HG03135 (cell line): Measurements from ENCODE around the gene GABRA5.

Experiments used
- ATAC-seq: cut with Tn5 transposase; IDR thresholded peaks from one replicate; pipeline ENCODE4 v1.9.1; 2021; ENCODE audit warnings: mild to moderate bottlenecking, moderate library complexity; ENCODE audit not compliant: unreplicated experiment

GABRA5 gene

DNA sequence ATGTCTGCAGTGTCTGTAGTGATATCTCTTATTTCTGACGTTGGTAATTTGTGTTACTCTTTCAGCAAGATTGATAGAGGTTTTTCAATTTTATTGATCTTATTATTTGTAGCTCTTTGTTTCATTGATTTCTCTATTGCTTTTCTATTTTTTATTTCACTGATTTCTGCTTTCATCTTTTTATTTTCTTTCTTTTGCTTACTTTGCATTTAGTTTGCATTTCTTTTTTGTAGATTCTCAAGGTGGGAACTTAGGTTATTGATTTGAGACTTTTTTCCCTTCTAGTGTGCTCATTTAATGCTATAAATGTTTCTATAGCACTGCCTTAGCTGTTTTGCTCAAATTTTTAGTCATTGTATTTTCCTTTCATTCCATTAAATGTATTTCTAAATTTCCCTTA lies 54.6 kb downstream of the GABRA5 start:
- ATAC-seq, result no peak

DNA sequence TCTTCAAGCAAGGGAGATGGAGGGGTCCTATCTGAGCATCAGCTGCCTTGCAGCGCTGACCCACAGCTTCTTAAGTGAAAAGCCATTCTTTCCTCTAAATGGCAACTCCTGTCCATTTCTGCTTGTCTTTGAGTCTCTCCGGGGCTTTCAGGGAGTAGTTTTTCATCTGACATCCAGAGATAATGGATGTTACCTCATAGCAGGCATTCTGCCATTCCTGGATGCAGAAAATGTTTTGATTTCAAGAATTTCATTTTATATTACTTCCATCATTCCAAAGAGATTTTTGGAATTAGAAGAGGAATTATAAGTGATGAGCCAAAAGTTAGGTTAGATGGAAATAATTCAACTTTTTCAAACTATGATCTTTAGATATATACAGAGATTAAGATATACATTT lies 59.2 kb downstream of the GABRA5 start:
- no peak for ATAC-seq

DNA sequence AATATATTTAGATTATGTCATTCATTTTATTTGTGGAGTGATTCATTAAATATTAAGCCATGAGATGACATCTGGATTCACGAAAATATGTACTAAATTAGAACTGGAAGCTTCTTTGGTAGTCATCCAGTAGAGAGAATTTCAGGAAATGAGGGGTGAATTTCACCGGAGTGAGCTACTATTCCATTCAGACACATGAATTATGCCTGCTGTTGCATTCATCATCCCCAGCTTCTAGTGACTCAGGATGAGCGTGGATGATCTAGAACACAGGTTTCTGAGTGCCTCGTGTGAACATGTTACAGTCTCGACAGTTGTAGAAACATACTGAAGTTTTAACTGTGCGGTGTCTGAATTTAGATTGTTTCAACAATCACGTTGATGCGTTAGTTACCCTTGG lies 61.2 kb downstream of the GABRA5 start:
- ATAC-seq, result no peak

DNA sequence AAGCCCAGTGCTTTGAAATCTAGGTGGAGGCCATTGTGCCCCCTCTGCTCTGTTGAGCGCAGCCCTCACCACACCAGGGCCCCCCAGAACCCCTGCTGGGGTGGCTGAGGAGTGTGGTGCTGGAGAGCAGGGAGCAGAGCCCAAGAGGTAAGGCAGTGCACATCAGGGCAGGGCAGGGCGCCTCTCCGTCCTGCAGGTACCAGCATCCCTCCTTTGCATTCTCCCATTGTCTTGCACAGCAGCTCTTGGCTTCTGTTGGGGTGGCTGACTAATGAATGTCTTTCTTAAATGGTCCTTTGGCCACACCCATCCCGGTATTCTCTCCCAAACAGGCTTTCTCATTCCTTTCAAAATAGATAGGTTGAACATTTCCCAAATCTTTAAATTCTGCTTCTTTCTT lies 62.7 kb downstream of the GABRA5 start:
- ATAC-seq, result no peak

DNA sequence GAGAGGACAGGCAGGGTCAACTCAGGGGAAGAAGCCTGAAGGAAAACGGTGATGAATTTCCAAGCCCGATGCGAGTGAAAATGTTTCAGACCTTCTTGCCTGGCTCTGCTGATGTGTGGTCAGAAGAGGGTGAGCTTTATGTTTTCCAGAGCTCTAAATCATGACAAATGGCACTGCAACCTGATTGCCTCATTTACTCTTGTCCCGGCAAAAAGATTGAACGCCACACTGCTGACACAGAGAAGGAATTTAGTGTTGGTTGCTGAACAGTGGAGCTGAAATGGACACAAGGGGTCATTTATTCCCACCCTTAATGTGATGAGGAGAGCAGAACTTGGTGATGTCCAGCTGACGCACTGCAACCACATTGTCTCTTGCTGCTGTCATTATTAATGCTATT lies 68.0 kb downstream of the GABRA5 start:
- no peak for ATAC-seq

DNA sequence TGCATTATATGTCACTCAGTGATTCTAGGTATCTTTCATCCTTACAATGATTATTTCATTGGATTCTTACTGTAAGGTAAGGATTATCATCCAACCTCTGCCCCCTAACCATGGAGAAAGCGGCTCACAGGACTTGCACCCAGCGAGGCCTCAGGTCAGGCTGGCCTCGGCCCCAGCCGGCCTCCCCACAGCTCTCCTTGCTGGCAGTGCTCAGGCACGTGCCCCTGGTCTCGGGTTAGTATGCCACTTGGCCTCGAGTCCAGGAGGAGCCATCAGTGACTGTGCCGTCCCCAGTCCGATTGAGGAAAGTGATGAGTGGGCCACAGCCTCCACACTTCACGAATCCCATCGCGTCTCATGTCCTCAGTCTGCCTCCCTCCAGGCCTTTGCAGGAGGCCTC lies 68.5 kb downstream of the GABRA5 start:
- no peak for ATAC-seq

DNA sequence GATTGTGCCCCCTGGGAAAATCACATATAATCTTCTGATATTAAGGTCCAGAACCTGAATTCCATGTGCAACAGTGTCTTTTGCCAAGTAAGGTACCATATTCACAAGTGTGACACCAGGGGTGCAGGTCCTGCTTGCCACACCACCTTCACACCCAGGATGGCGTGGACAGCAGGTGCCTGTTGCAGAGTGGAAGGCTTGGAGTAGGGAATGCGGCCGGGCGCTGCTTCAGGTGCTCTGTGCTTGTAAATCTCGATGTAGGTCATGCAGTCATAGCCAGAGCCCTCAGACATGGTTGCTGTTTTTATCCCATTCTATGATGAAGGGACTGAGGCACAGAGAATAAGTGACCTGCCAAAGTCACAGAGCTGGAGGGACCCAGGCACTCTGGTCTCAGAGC lies 69.6 kb downstream of the GABRA5 start:
- ATAC-seq, result no peak

DNA sequence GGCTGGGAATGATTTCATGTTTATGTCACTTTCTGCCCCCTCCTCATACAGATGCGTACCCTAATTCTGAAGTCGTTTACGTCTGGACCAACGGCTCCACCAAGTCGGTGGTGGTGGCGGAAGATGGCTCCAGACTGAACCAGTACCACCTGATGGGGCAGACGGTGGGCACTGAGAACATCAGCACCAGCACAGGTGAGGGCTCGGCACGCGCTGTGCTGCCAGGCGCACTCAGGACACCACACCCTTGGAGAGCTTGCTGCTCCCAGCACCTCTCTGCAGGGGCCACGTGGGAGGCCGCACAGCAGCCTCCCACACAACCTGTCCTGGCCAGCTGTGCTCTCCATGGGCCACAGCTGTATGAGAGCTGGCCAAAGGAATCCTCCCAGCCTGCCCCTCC lies 70.3 kb downstream of the GABRA5 start:
- ATAC-seq, result no peak

DNA sequence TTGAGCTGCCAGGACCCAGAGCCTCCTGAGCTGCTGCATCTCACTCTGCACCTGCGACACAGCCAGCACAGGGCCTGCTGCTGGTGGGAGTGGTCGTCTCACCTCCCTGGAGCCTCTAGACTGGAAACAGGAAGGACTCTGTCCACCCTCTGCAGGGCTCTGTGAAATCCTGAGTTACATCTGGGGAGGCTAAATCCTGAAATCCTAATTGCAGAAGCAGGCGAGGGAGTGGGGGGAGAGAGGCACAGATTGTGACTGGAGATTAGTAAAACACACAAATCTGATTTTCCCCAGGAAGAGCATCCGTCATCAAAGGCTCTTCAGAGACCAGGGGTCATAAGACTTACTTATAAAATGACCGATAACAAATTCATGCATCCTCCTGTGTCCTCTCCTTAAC lies 72.5 kb downstream of the GABRA5 start:
- ATAC-seq, result no peak

DNA sequence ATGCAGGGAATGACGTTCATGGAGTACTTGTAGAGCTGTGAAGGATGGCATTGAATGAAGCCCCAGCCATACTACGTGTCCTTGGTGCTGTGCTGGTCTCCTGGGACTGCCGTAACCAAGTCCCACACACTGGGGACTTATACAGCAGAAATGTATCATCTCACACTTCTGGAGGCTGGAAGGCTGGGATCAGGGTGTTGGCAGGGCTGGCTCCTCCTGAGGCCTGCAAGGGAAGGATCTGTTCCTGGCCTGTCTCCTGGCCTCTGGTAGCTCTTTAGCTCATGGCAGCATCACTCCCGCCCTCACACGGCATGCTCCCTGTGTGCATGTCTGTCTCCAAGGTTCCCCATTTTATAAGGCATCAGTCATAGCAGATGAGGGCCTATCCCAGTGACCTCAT lies 74.6 kb downstream of the GABRA5 start:
- ATAC-seq, result no peak

DNA sequence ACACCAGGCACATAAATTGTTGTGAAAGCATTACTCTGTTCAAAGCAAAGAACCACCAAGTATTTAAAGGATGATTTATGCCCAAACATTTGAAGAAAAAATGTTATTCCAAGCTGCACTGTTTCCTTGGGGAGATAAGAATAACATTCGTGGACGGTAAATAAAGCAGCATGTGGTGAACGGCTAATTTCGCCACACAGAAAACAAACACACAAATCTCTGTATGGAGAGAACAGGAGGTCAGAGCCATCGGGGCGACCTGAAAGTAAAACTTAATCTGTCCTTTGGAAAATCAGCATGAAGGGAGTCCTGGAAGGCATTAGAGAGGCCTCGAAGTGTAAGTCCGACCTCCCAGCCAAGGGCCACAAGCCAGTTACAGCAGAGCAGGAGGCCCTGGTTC lies 77.0 kb downstream of the GABRA5 start:
- no peak for ATAC-seq

DNA sequence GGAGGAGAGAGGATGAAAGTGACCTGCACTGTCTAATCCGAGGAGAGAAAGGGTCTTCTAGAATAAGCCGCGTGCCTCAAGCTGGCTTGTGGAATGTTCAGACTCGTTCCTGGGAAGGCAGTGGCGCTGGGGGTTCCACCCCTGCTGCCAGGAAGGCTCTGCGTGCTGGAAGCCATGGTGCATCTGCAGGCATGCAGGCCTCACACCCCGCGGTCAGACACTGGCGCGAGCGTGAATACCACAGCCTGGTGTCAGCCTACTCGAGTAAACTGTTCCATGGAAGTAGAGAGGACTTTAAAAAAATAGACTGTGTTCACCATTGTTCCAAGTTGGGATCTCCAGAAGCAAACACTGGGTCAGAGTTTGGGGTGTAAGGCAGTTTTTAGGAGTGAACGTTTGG lies 78.2 kb downstream of the GABRA5 start:
- ATAC-seq, result no peak

DNA sequence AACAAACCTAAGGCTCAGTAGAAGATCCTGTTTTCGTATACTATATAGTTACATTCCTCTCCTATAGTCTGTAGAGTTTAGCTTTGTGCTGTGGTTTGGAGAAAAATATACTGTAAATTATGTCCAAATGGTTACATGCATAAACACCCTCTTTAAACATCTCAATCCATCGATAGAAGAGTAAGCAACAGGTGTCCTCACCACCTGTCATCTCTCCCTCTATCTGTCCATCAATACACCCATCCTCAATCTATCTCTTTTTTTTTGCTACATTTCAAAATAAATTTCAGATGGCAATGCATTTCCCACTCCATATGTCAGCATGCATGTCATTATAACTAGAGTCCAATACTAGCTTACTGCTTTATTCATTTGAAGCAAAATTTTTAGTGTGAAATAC lies 83.1 kb downstream of the GABRA5 start:
- no peak for ATAC-seq

DNA sequence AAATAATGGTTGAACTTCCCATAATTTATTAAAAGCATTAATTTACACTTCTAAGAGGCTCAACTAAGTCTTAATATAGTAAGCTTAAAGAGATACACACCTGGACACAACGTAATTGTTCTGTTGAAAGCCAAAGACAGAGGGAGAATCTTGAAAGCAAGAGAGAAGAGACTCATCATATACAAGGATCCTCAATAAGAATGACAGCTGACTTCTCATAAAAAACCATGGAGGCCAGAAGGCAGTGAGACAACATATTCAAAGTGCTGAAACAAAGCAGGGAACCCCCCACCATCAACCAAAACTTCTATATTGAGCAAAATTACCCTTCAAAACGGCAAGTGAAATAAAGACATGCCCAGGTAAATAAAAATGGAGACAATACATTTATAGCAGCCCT lies 87.5 kb downstream of the GABRA5 start:
- ATAC-seq, result no peak

DNA sequence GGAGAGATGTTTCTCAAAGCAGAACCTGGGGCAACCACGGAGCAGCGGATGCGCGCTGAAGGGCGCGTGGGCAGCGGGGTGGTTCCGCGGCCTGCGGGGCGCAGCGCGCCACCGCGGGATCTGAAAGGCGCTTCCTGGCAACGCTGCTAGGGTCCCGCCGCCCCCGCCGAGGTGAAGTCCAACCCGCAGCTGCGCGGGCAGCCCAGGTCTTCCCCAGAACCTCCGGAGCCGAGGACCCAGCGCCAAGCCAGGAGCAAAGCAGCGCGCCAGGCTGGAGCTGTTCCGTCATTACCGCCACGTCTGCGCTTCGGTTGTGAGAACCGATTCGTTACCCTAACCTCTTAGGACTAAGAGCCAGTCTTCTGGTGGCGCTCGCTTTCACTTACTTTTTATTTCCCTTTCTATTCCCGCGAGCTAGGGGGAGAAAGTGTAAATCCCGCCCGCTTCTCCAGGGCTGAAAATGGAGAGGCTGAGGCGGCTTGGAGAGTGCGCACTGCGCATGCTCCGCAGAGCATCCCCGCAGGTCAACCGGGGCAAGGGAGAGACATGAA lies 100.9 kb downstream of the GABRA5 start:
- no peak for ATAC-seq

DNA sequence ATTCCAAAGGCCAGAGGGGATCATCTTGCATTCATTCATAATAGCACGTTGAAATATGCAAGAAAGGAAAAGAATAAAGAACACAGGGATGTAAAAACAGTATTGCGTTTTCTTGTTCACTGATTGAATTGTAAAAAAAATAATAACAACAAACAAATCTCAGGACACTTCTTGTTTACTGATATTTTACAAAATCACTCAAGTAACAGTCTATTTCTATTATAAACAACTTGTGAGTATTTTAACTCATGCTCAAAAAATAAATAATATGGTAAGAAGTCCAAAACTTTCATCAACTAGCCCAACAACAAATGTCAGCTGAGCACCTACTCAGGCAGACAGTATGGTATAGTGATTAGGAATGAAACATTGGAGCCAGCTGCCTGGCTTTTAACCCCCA lies 101.9 kb downstream of the GABRA5 start:
- no peak for ATAC-seq

DNA sequence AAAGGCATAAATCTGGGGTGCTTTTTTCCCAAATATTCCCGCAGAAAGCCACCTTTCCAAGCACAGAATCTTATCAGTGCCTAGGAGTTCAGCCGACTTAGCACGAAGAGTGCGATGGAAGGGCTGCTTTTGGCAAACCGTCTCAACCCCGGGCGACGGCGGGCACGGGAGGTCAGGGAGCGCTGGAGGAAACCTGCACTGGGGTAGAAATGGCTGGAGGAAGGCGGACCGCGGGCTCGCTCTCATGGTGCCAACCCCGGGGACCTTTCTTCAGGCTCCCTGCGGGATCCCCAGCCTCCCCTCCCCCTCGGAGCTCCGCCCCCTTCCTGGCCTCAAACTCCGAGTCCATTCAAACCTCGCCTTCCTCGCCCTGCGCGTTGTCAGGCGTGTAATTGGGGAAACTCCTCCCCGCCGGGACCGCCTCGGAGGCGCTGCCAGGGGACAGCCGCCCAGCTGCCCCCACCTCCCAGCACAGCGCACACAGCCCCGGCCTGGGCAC lies 103.9 kb downstream of the GABRA5 start, which contains the start of gene GABRG3:
Gene GABRG3 (plus strand): TSS at position 470 of the 499 bp plus-strand sequence.
- ATAC-seq, result no peak

DNA sequence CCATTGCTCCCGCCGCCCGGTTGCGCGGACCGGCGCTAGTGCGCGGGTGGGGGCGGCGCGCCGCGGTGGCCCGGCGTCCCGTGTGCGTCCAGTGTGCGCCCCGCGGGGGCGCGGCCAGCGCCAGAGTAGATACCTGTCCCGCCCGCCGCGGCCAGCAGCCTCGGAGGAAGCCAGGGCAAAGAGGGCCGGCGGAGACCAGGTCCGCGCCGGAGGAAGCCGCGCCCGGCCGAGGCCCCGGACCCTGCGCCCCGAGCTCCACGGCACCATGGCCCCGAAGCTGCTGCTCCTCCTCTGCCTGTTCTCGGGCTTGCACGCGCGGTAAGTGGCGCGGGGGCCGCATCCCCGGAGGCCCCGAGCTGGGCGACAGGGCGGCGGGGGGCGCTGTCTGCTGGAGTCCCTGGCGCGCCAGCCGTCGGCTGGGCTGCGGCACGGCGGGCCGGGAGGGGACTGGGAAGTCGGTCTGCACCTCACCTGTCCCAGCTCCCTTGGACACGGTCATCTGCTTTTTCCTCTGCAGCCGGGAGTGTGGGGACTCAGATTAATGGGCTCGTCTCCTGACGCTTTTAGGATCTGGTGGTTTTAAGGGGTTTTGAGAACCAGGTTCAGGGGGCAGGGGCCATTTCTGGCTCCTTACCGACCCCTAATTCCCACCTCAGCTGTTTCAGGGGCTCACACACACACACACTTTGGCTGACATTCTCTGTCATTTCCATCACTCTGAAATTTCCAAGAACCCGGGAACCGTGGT lies 104.6 kb downstream of the GABRA5 start:
- no peak for ATAC-seq

DNA sequence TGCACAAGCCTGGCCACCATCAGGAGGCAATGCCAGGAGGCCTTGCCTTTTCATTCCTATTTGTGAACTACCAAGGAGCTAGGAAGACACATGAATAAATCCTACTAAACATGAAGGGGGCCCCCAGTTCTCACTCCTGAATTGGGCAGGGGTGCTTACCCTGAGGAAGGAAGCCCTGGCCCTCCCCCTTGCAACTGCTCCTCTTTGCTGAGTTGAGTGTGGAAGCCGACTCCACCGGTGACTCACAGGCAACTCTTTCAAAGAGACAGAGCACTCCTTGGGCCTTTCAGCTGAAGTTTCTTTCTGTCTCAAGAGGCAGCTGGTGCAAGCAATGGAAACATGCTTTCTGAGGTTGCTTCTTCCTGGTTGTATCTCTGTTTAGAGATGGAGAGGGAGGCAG lies 105.8 kb downstream of the GABRA5 start:
- ATAC-seq, result no peak

DNA sequence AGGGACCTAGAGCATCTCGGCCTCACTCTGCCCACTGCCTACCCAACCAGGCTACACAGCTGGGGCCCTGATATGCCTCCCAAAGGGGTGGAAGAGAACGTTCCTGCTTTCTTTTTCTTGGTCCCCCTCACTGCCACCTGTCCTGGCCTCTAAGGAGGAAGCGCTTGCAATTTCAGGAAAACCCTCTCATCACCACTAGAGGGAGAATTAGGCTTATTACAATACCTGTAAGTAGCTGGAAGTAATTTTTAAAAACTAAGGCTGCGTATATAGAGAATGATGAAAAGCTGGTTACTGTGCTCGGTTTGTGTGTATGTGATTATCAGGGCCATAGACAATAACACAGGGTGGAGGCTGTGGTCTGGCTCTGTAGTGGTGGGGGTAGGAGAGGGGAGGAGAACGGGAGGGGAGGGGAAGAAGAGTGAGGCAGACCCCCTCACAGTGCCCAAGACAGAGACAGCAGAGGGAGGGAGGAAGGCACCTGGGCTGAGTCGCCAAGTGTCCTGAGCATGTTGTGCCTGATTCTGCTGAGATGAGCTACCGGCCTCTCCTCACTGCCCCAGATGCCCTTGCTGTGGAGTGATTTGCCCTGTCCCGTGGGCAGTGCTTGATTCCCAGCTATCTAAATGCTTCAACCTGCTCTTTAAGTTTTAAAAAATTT lies 107.4 kb downstream of the GABRA5 start:
- no peak for ATAC-seq

DNA sequence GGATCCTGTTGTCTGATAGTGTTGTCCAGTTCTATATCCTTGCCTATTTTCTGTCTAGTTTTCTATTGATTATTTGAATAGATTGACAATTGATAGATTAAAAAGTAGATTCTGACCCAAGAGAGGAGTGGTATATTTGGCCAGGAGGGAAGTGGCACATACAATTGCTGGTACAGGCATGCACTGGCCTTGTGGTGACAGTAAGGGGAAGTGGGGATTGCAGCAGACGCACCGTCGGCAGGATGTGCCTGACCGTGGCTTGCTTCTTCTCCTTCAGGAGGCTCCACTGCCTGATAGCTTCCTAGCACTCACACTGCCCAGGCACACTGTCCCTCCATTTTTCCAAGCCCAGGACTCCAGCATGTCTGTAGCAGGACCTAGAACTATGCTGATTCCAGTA lies 114.6 kb downstream of the GABRA5 start:
- ATAC-seq, result no peak

DNA sequence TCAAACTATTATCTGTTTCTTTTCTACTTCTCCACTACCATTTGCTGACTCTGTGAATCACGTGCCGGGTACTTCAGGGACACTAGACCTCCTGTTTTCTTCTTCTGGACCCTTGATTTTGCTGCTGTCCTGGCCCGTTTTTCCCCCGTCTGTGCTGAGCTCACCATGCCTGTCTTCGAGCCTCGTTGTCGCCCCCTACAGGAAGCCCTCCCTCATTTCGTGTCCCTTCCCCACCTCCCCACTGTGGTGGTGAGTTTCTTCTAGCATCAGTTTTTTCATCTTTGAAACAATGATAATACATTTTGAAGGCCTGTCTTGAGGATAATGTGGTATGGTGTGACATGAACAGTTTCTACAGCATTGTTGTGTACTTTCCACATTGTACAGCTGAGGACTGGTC lies 117.0 kb downstream of the GABRA5 start:
- ATAC-seq, result no peak
